HL-60 (cell line): Measurements from ENCODE around the gene ARHGEF17.
A peak's percentile ranks its signal among the peaks of the same experiment; 100 is the strongest.

Experiments
- DNase-seq, 2 experiments: peaks; one replicate each; pipeline ENCODE4 v3.0.0-alpha.2; 2010 to 2020; ENCODE audit warnings: low read depth in 1 of 2, low spot score in 1 of 2
- H3K27ac ChIP-seq: fragments of 250-450 bp; sonication (Bioruptor Pico); replicated peaks from 2 replicates; pipeline ENCODE4 v1.5.1; 2020; ENCODE audit warnings: mild to moderate bottlenecking, moderate library complexity
- H3K27me3 ChIP-seq: fragments of 250-450 bp; sonication (Bioruptor Pico); 2 replicates; pipeline ENCODE4 v1.5.1; 2021; ENCODE audit warnings: mild to moderate bottlenecking, moderate library complexity; ENCODE audit not compliant: insufficient read depth, poor library complexity, severe bottlenecking
- H3K4me3 ChIP-seq: replicated peaks from 2 replicates; pipeline ENCODE4 v1.5.1; 2011; ENCODE audit warnings: mild to moderate bottlenecking, control low read depth, low read length; ENCODE audit not compliant: insufficient read depth
- GABPA ChIP-seq: IDR thresholded peaks from 2 replicates; pipeline ENCODE4 v1.6.1; 2012; ENCODE audit warnings: low read depth
- POLR2AphosphoS5 ChIP-seq: IDR thresholded peaks from 2 replicates; pipeline ENCODE4 v1.6.1; 2012; ENCODE audit warnings: low read depth
- SPI1 ChIP-seq: IDR thresholded peaks from 2 replicates; pipeline ENCODE4 v1.6.1; 2012; ENCODE audit warnings: low read depth, mild to moderate bottlenecking, borderline replicate concordance
- TF ChIP-seq, protein P1 (sequence below): IDR thresholded peaks from 2 replicates; pipeline ENCODE4 v1.6.1; 2012; ENCODE audit warnings: low read depth; ENCODE audit not compliant: insufficient replicate concordance
- TF ChIP-seq, protein P2 (sequence below): IDR thresholded peaks from one replicate; pipeline ENCODE4 v1.5.1; 2011; ENCODE audit warnings: low read length, control low read depth, inconsistent platforms; ENCODE audit not compliant: insufficient read depth

ARHGEF17 gene

DNA sequence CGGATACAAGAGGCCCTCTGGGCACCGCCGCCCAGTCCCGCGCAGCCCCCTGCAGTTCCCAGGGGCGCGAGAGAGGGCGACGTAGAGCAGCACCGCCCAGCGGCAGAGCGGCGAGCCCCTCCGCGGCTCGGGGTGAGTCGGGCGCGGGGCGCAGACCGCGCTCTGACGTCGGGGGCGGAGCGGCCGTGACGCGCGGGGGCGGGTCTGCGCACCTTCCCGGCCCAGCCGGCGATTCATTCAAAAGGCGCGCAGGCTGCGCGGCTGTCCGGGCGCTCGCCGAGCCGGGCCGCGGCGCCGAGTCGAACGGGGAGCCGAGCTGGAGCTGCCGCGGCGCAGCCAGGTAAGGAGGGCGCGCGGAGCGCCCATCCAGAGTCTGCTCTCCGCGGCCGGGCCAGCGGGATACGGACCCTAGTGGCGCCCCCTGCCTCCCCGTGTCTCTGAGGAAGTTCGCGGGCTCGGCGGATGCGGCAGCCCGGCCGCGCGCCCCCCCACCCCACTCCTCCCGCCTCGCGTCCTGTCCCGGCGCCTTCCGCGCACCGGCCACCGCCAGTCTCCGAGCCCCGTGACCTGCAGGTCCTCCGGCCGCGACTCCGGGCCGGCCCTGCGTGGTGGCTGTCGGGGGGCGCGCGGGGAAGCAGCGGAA lies 68.2 kb downstream of the ARHGEF17 start, which contains the start of gene RELT:
RELT (plus strand) TSS at position 240 of the 643 bp plus-strand sequence. CDS start 12,738 bp downstream, outside the sequence.
- no peak for TF ChIP-seq GABPA
- TF ChIP-seq SPI1, result no peak
- TF ChIP-seq, protein P1, sequence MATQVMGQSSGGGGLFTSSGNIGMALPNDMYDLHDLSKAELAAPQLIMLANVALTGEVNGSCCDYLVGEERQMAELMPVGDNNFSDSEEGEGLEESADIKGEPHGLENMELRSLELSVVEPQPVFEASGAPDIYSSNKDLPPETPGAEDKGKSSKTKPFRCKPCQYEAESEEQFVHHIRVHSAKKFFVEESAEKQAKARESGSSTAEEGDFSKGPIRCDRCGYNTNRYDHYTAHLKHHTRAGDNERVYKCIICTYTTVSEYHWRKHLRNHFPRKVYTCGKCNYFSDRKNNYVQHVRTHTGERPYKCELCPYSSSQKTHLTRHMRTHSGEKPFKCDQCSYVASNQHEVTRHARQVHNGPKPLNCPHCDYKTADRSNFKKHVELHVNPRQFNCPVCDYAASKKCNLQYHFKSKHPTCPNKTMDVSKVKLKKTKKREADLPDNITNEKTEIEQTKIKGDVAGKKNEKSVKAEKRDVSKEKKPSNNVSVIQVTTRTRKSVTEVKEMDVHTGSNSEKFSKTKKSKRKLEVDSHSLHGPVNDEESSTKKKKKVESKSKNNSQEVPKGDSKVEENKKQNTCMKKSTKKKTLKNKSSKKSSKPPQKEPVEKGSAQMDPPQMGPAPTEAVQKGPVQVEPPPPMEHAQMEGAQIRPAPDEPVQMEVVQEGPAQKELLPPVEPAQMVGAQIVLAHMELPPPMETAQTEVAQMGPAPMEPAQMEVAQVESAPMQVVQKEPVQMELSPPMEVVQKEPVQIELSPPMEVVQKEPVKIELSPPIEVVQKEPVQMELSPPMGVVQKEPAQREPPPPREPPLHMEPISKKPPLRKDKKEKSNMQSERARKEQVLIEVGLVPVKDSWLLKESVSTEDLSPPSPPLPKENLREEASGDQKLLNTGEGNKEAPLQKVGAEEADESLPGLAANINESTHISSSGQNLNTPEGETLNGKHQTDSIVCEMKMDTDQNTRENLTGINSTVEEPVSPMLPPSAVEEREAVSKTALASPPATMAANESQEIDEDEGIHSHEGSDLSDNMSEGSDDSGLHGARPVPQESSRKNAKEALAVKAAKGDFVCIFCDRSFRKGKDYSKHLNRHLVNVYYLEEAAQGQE, result peak; percentile 44
- TF ChIP-seq, protein P2, sequence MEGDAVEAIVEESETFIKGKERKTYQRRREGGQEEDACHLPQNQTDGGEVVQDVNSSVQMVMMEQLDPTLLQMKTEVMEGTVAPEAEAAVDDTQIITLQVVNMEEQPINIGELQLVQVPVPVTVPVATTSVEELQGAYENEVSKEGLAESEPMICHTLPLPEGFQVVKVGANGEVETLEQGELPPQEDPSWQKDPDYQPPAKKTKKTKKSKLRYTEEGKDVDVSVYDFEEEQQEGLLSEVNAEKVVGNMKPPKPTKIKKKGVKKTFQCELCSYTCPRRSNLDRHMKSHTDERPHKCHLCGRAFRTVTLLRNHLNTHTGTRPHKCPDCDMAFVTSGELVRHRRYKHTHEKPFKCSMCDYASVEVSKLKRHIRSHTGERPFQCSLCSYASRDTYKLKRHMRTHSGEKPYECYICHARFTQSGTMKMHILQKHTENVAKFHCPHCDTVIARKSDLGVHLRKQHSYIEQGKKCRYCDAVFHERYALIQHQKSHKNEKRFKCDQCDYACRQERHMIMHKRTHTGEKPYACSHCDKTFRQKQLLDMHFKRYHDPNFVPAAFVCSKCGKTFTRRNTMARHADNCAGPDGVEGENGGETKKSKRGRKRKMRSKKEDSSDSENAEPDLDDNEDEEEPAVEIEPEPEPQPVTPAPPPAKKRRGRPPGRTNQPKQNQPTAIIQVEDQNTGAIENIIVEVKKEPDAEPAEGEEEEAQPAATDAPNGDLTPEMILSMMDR, result peak; percentile 76
- TF ChIP-seq POLR2AphosphoS5, result peak; percentile 16; the same call in 1 of the 2 replicates
- Histone ChIP-seq H3K27ac (peak within 1 kb of the TSS; percentile 91), H3K4me3 (peak within 1 kb of the TSS; percentile 60), H3K27me3 (no peaks in the 10 kb centered on the region)
- DNase-seq, result peak in 1 of 2 experiments; percentile 86

DNA sequence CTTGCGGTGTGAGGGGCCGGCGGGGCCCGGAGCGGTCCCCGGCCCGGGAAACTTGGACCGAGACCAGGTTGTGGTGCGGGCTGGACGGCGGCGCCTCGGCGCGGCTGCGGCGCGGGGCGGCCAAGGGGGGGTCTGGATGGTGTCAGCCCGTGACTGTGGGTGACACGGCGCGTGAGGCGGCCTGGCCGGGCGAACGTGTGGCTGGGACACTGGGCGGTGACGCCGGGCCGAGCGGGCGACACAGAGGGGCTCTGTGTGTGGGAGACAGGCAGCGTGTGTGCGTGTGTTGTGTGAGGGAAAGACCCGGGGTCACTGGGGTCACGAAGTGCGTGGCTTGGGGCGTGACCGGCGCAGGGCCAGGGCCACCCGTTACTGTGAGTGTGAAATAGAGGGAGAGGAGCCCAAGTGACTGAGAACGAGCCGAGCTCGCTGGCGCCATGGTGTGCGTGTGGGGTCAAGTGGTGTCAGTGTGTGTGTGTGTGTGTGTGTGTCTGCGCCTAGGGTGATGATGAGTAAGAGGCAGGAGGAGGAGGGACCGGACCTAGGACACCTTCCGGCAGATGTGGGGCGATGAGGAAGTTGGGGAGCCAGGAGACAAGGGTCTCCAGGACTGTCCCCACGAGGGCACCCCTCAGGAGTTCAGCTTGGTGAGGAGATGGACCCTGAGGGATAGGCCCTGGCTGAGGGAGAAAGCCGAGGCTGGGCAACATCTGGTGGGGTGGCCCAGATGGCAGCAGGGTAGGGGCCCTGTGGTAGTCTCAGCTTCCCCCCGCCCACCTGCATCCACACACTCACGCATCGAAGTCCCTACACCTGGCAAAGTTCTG lies 68.9 kb downstream of the ARHGEF17 start:
- Histone ChIP-seq H3K27ac (peak overlapping the region; percentile 91), H3K4me3 (peak overlapping the region; percentile 60), H3K27me3 (no peaks in the 10 kb centered on the region)
- TF ChIP-seq GABPA, result peak; percentile 63
- TF ChIP-seq SPI1, result peak; percentile 2; the same call in 1 of the 2 replicates
- TF ChIP-seq, protein P1, result no peak
- TF ChIP-seq, protein P2, result no peak
- TF ChIP-seq POLR2AphosphoS5, result peak; percentile 93
- DNase-seq, result peak; percentile 90 to 92

DNA sequence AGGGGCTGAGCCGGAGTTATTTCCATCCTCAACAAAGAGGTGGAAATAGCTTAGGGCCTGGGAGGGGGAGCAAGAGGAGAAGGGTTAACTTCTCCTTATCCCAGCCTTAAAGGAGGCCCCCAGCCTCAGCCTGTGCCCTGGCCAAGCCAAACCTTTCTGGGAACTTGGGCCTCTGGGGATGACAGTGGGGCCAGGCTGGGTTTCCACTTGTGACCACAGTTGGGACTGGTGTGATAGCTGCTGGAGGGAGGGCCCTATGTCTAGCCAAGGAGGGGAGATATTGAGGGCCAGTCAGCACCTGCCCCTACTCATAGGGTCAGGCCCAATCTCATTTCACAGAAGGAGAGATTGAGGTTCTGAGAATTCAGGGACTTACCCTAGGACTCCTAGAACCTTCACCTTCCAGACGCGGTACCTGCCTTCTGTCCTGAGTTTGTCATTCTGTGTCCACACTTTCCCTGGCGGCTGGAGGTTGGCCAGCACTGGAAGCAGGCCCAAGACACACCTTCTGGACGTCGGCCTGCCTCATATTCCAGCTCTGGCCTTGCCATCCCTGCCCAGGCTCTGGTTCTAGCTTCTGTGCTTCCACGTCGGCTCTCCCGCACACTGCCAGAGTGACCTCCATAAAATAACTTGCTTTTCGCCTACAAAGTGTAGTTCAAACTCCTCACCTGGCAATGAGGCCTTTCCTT lies 71.3 kb downstream of the ARHGEF17 start:
- no peak for DNase-seq
- H3K27ac ChIP-seq, result peak overlapping the region; percentile 87
- TF ChIP-seq, protein P1, result no peak
- TF ChIP-seq, protein P2, result no peak
- TF ChIP-seq POLR2AphosphoS5, result no peak; the same call in 1 of the 2 replicates
- TF ChIP-seq GABPA, result no peak
- TF ChIP-seq SPI1, result no peak
- no peaks in the 10 kb centered on the region for H3K27me3 ChIP-seq
- 0 out of 2 replicates have a peak overlapping the region, but pooled peaks have one; percentile 1 for H3K4me3 ChIP-seq
